OCI-LY7 (cell line): ENCODE data around the gene PRR35. TPM values are rescaled to one million over a fixed set of nuclear protein-coding genes. Genes with fewer than 3 reads are reported as not detected.

Experiments used
- BruUV-seq: library from RNA; stranded (reverse); fragments of 400-500 nt; replicated peaks from 2 replicates; lab custom pipeline; 2021; lab: Mats Ljungman, UMichigan
- CTCF ChIA-PET: fragments of 300-600 bp; sonication (Branson Sonifier 250); formaldehyde crosslinking; loops from one replicate; lab custom pipeline; 2022; ENCODE audit warnings: antibody characterized with exemption; ENCODE audit not compliant: unreplicated experiment; lab: Charles Lee
- POLR2A ChIA-PET: fragments of 300-600 bp; sonication (Branson Sonifier 250); formaldehyde crosslinking; loops from one replicate; lab custom pipeline; 2022; ENCODE audit warnings: antibody characterized with exemption; lab: Charles Lee
- DNase-seq: peaks from one replicate; pipeline ENCODE4 v3.0.0-alpha.2; 2015; ENCODE audit warnings: low spot score
- H2AFZ ChIP-seq: fragments of 200-600 bp; sonication (generic), shearing (Covaris generic); 2 replicates; pipeline ENCODE4 v1.6.1; 2014; ENCODE audit warnings: mild to moderate bottlenecking, antibody characterized with exemption, low read length, moderate library complexity
- H3K27ac ChIP-seq: fragments of 200-600 bp; sonication (generic); 2 replicates; pipeline ENCODE4 v1.5.1; 2014; ENCODE audit warnings: mixed run types, low read depth, mild to moderate bottlenecking, moderate library complexity, low read length, inconsistent platforms; ENCODE audit not compliant: poor library complexity, severe bottlenecking
- H3K36me3 ChIP-seq: fragments of 200-600 bp; sonication (generic); 2 replicates; pipeline ENCODE4 v1.6.1; 2014; ENCODE audit warnings: mild to moderate bottlenecking, antibody characterized with exemption, low read length, moderate library complexity, mixed read lengths; ENCODE audit not compliant: insufficient read depth
- H3K4me1 ChIP-seq: fragments of 200-600 bp; sonication (generic); 2 replicates; pipeline ENCODE4 v1.5.1; 2014; ENCODE audit warnings: mild to moderate bottlenecking, low read length; ENCODE audit not compliant: insufficient read depth, poor library complexity, severe bottlenecking
- H3K4me2 ChIP-seq: fragments of 200-600 bp; sonication (generic); 2 replicates; pipeline ENCODE4 v1.6.1; 2014; ENCODE audit warnings: mild to moderate bottlenecking, low read length
- H3K4me3 ChIP-seq: fragments of 200-600 bp; sonication (generic); 2 replicates; pipeline ENCODE4 v1.5.1; 2014; ENCODE audit warnings: mild to moderate bottlenecking, low read depth, low read length; ENCODE audit not compliant: poor library complexity, severe bottlenecking
- H3K79me2 ChIP-seq: fragments of 200-600 bp; sonication (generic); 2 replicates; pipeline ENCODE4 v1.6.1; 2016; ENCODE audit warnings: low read depth, mild to moderate bottlenecking, low read length, moderate library complexity, mixed read lengths; ENCODE audit not compliant: insufficient read depth
- H3K9me2 ChIP-seq: fragments of 200-600 bp; sonication (generic); 2 replicates; pipeline ENCODE4 v1.6.1; 2016; ENCODE audit warnings: mild to moderate bottlenecking, low read length, mixed read lengths; ENCODE audit not compliant: insufficient read depth
- H3K9me3 ChIP-seq: fragments of 200-600 bp; sonication (generic); 2 replicates; pipeline ENCODE4 v1.6.1; 2014; ENCODE audit warnings: mild to moderate bottlenecking, mixed run types, low read length, mixed read lengths
- H4K20me1 ChIP-seq: fragments of 200-600 bp; sonication (generic); 2 replicates; pipeline ENCODE4 v1.6.1; 2014; ENCODE audit warnings: mild to moderate bottlenecking, antibody characterized with exemption, low read length, moderate library complexity, mixed read lengths; ENCODE audit not compliant: insufficient read depth
- EZH2phosphoT487 ChIP-seq: fragments of 200-600 bp; sonication (generic); IDR thresholded peaks from 2 replicates; pipeline ENCODE4 v1.6.1; 2018; ENCODE audit warnings: low read depth, borderline replicate concordance, mild to moderate bottlenecking, mixed run types, antibody characterized with exemption, low read length, moderate library complexity, mixed read lengths
- intact Hi-C: fragments of 100-400 bp; cut with micrococcal nuclease; formaldehyde crosslinking; loops from one replicate; pipeline ENCODE4 v1.10.0; 2022; ENCODE audit not compliant: unreplicated experiment
- total RNA-seq, 2 experiments: library from RNA; depleted of rRNA in 1 of 2; stranded (reverse); fragments of >200 nt in 1 of 2; shearing (Covaris generic) in 1 of 2; gene quantifications; 2 replicates each; pipeline ENCODE4 v1.2.3, GENCODE V29; 2014 to 2022
- TF ChIP-seq, protein P1 (sequence below): fragments of 200-600 bp; sonication (generic); conservative IDR thresholded peaks from 2 replicates; pipeline ENCODE4 v1.5.1; 2014; ENCODE audit warnings: mild to moderate bottlenecking, antibody characterized with exemption, low read length, moderate library complexity, mixed read lengths

Gene PRR35
- total RNA-seq, 2 experiments from 2014 or later: not detected

DNA sequence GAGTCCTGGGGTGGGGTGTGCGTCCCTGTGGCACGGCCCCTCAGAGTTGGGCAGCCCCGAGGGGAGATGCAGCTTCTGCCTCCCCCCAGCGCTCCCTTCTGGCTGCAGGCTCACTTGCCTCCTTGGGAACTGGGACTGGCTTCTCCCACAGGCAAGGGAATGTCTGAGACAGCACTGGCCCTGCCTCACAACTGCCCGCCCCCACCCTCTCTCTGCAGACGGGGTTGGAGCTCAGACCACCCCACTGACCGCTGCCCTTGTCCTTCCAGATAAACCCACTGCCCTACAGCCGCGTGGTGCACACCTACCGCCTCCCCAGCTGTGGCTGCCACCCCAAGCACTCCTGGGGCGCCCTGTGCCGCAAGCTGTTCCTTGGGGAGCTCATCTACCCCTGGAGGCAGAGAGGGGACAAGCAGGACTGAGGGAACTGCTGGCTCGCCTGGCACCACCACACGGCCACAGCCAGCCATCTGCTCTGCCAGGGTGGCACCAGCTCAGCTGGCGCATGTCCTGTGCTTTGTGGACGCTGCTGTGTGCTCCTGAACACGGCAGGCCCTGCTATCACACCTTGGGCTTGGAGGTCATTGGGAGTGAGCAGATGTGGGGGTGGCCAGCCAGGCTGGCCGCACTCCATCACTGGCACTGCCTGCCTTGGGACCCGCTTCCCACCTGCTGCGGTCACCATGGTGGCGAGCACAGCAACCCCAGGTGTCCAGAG, 22.6 kb downstream of the PRR35 start:
- Histone ChIP-seq H3K9me3 (no peaks in the 10 kb centered on the region), H3K36me3 (peaks cover 4% of the 10 kb centered on the region; the same call in 1 of the 2 replicates), H3K27ac (no peak overlapping the region), H3K4me2 (no peak overlapping the region), H4K20me1 (no peaks in the 10 kb centered on the region), H2AFZ (no peak overlapping the region), H3K9me2 (no peaks in the 10 kb centered on the region), H3K4me3 (no peak overlapping the region), H3K79me2 (peaks cover 6% of the 10 kb centered on the region; the same call in 1 of the 2 replicates), H3K4me1 (peaks cover 12% of the 10 kb centered on the region)
- no peak for TF ChIP-seq EZH2phosphoT487
- ChIA-PET CTCF (interaction anchor here (0.5 kb wide), 1 partner anchor 93 kb away, joined by 4 read pairs; the partner anchor contains the start of gene RHBDL1), POLR2A (interaction anchor here (0.6 kb wide), 1 partner anchor 144 kb away, joined by 3 read pairs; no protein-coding TSS in a partner anchor)
- intact Hi-C loops: no loop called here
- no TSS peak for BruUV-seq
- DNase-seq: no peak

DNA sequence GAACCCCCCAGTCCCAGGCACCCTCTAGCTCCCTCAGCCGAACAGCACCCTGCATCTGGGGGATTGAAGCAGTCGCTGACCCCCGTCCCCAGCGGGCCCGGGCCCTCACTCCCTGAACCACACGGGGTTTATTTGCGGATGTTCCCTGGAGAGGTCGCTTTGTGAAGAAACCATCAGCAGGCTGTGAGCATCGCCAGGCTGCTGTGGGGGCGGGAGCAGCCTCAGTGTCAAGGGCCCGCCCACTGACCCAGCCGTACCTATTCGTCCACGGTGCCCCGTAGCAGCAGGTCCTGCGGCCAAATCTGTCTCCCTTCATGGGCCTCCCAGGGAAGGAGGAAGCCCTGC, 23.2 kb downstream of the PRR35 start:
- H3K4me2 ChIP-seq: no peak overlapping the region
- no peak overlapping the region for H3K4me3 ChIP-seq
- ChIA-PET POLR2A (no interaction called here), CTCF (interaction anchor here (0.6 kb wide), 1 partner anchor 390 kb away, joined by 3 read pairs; no protein-coding TSS in a partner anchor)
- H3K4me1 ChIP-seq: peaks cover 10% of the 10 kb centered on the region
- TF ChIP-seq EZH2phosphoT487: no peak
- TF ChIP-seq, protein P1, sequence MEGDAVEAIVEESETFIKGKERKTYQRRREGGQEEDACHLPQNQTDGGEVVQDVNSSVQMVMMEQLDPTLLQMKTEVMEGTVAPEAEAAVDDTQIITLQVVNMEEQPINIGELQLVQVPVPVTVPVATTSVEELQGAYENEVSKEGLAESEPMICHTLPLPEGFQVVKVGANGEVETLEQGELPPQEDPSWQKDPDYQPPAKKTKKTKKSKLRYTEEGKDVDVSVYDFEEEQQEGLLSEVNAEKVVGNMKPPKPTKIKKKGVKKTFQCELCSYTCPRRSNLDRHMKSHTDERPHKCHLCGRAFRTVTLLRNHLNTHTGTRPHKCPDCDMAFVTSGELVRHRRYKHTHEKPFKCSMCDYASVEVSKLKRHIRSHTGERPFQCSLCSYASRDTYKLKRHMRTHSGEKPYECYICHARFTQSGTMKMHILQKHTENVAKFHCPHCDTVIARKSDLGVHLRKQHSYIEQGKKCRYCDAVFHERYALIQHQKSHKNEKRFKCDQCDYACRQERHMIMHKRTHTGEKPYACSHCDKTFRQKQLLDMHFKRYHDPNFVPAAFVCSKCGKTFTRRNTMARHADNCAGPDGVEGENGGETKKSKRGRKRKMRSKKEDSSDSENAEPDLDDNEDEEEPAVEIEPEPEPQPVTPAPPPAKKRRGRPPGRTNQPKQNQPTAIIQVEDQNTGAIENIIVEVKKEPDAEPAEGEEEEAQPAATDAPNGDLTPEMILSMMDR: no peak
- H3K9me2 ChIP-seq: no peaks in the 10 kb centered on the region
- H3K27ac ChIP-seq: no peak overlapping the region
- no peaks in the 10 kb centered on the region for H4K20me1 ChIP-seq
- H2AFZ ChIP-seq: no peak overlapping the region
- no TSS peak for BruUV-seq
- H3K9me3 ChIP-seq: no peaks in the 10 kb centered on the region
- H3K79me2 ChIP-seq: peaks cover 12% of the 10 kb centered on the region; the same call in 1 of the 2 replicates
- peaks cover 4% of the 10 kb centered on the region; the same call in 1 of the 2 replicates for H3K36me3 ChIP-seq
- DNase-seq: no peak
- intact Hi-C loops: no loop called here

DNA sequence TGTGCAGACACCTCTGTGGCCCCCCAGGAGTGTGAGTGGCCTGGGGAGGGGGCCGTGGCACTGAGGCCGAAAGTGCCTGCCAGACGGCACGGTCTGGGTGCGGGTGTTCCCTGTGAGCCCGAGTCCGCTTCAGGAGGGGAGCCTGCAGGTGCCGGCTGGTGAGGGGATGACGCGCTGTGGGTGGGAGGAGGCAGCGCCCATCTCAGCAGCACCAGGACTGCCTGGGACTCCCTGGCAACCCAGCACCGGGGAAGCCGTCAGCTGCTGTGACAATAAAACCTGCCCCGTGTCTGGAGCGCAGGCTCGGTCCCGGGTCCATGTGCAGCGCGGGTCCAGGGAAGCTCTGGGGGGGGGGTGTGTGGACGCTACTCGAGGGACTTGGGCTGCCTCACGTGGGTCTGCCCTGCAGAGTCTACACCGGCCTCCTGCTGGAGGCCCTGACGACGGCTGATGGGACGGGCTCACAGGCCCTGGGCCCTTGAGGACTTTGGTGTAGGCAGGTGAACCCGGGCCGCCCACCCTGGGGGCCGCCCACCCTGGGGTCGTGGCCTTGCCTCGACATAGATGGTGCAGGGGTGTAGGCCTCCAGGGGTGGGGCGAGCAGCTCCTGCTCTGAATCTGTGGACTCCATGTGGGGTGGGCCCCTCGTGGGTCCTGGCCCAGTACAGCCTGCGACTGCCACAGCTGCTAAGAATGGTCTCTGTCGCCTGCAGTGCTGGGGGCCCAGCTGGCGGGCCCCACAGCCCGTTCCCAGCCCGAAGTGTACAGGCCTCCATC, 23.8 kb downstream of the PRR35 start:
- H3K4me3 ChIP-seq: no peak overlapping the region
- H4K20me1 ChIP-seq: no peaks in the 10 kb centered on the region
- no peaks in the 10 kb centered on the region for H3K9me3 ChIP-seq
- H3K4me2 ChIP-seq: no peak overlapping the region
- intact Hi-C loops: no loop called here
- H3K36me3 ChIP-seq: peaks cover 4% of the 10 kb centered on the region; the same call in 1 of the 2 replicates
- TF ChIP-seq, protein P1: no peak
- TF ChIP-seq EZH2phosphoT487: no peak
- no peaks in the 10 kb centered on the region for H3K9me2 ChIP-seq
- DNase-seq: no peak
- peaks cover 7% of the 10 kb centered on the region for H3K4me1 ChIP-seq
- H3K27ac ChIP-seq: no peak overlapping the region
- ChIA-PET CTCF (interaction anchor here (0.6 kb wide), 1 partner anchor 389 kb away, joined by 3 read pairs; no protein-coding TSS in a partner anchor), POLR2A (no interaction called here)
- BruUV-seq: no TSS peak
- no peak overlapping the region for H2AFZ ChIP-seq
- H3K79me2 ChIP-seq: peaks cover 12% of the 10 kb centered on the region; the same call in 1 of the 2 replicates
